ENCODE results near the gene EZR.

Gene EZR

GRCh38 chr6:158812611-158813010 is 6.6 kb downstream of the EZR start:
- in situ Hi-C loops (cut with MboI; ENCODE audit: low sequenced_read_pairs, unreplicated experiment): no loop called here
- no peak for DNase-seq (ENCODE audit: low spot score)
- no peak for TF ChIP-seq CTCF (IDR thresholded peaks at IDR 0.05; ENCODE audit: borderline replicate concordance, control extremely low read depth, extremely low read depth, insufficient read depth, missing control alignments)

- no peak for TF ChIP-seq CTCF (IDR thresholded peaks at IDR 0.05; ENCODE audit: borderline replicate concordance, control extremely low read depth, extremely low read depth, insufficient read depth, missing control alignments)
- in situ Hi-C loops (cut with MboI; ENCODE audit: low sequenced_read_pairs, unreplicated experiment): no loop called here
- no peak for DNase-seq (ENCODE audit: low spot score)
Observed at GRCh38 chr6:158810155-158811095, 8.7 kb downstream of the EZR start.

- in situ Hi-C loops (cut with MboI; ENCODE audit: low sequenced_read_pairs, unreplicated experiment): no loop called here
- DNase-seq (ENCODE audit: low spot score): no peak
- no peak for TF ChIP-seq CTCF (IDR thresholded peaks at IDR 0.05; ENCODE audit: borderline replicate concordance, control extremely low read depth, extremely low read depth, insufficient read depth, missing control alignments)
Observed at GRCh38 chr6:158808941-158809678, 10.1 kb downstream of the EZR start.

- no peak for DNase-seq (ENCODE audit: low spot score)
- no peak for TF ChIP-seq CTCF (IDR thresholded peaks at IDR 0.05; ENCODE audit: borderline replicate concordance, control extremely low read depth, extremely low read depth, insufficient read depth, missing control alignments)
- in situ Hi-C loops (cut with MboI; ENCODE audit: low sequenced_read_pairs, unreplicated experiment): no loop called here
Observed at GRCh38 chr6:158808442-158808833, 10.7 kb downstream of the EZR start.

GRCh38 chr6:158807515-158808441 is 11.4 kb downstream of the EZR start:
- in situ Hi-C loops (cut with MboI; ENCODE audit: low sequenced_read_pairs, unreplicated experiment): no loop called here
- no peak for DNase-seq (ENCODE audit: low spot score)
- no peak for TF ChIP-seq CTCF (IDR thresholded peaks at IDR 0.05; ENCODE audit: borderline replicate concordance, control extremely low read depth, extremely low read depth, insufficient read depth, missing control alignments)
